ENCODE measurements around the gene SPATS1.

The SPATS1 gene, protein sequence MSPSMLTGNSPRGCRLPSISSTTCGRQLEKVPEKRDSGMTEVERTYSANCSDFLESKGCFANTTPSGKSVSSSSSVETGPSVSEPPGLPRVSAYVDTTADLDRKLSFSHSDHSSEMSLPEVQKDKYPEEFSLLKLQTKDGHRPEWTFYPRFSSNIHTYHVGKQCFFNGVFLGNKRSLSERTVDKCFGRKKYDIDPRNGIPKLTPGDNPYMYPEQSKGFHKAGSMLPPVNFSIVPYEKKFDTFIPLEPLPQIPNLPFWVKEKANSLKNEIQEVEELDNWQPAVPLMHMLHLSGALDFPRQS

GRCh38 chr6:44342489-44342888 is at the start of gene SPATS1:
Gene SPATS1 (plus strand): TSS chr6:44342650. CDS start chr6:44343096, 446 bp downstream.
- DNase-seq (ENCODE audit: low read depth): no peak

GRCh38 chr6:44292661-44293365 is 49.6 kb upstream of the SPATS1 start:
- DNase-seq (ENCODE audit: low read depth): no peak

DNA sequence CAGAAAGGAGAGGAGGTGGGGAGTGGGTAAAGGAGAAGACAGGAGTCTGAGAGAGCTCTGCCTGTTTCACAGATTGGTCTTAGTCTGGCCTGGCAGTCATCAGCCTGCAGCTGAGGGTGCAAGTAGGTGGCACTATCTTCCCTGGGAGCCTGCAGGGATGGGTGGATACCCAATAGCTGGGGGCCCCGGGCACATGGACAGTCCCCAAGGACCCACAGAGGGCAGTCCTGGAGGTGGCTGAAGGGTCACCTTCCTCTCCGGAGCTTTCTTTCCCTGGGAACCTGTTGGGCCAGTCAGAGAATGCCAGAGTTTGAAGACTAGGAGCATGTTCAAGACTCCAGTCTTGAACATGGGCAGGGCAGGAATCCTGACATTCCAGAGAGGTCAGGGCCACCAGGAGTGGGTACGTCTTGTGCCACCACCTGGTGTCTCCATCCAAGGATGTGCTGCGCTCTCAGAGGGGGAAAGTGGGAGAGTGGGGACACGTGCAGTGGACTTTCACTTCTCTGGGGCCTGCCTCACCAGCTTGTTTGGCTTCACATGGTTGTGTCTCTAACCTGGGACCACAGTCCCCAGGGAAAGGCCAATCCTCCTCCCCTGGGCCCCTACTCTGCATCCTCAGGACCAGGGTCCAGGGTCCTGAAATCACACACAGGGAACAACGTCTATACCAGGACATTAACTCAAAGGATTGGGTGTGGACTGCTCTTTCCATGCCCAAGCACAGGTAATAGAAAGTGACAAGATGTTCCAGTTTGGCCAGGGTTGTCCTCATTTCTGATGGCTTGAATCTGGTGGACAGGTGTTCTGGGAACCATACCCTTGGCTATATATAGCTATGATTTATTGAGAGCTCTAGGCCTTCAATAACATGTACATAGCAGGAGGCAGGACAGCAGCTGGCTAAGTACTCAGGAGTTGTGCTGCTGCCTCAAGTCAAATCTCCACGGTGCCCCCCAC is 47.3 kb upstream of the SPATS1 start:
- no peak for DNase-seq (ENCODE audit: low read depth)

GRCh38 chr6:44297063-44298038 is 45.1 kb upstream of the SPATS1 start:
- peak; percentile 24 for DNase-seq (ENCODE audit: low read depth)

DNA sequence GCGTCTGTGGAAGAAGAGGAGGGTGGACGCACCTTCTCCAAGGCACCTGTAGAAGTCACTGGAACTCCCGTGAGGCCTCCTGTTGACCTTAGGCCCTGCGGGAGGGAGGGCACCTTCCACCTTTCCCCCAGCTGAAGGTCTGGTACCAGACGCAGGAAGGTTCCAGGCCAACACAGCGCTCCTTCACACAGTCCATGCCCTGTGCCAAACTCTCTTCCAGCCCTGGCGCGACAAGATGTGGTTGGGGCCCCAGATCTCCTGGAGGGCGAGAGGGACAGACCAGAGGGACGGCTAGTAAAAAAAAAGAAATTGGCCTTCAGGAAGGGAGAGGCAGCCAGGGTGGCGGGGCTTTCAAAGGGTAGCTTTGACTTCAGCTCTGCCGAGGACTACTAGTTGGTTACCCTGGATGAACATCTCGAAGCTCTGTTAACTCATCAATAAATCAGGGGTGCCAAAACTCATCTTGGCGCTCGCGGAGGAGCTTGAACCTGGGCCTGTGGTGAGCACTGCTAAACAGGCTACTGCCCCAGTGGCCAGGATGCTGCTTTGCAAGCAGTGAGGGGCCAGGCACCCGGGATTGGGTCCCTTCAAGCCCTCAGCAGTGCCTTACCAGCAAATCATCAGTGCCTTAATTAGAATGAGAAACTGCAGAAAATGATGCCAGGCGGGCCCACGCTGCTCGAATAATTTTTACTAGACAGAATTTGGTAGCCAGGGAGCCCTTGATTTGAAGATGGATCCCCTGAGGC is 44.2 kb upstream of the SPATS1 start:
- no peak for DNase-seq (ENCODE audit: low read depth)

GRCh38 chr6:44298864-44299263 is 43.6 kb upstream of the SPATS1 start:
- no peak for DNase-seq (ENCODE audit: low read depth)

DNA sequence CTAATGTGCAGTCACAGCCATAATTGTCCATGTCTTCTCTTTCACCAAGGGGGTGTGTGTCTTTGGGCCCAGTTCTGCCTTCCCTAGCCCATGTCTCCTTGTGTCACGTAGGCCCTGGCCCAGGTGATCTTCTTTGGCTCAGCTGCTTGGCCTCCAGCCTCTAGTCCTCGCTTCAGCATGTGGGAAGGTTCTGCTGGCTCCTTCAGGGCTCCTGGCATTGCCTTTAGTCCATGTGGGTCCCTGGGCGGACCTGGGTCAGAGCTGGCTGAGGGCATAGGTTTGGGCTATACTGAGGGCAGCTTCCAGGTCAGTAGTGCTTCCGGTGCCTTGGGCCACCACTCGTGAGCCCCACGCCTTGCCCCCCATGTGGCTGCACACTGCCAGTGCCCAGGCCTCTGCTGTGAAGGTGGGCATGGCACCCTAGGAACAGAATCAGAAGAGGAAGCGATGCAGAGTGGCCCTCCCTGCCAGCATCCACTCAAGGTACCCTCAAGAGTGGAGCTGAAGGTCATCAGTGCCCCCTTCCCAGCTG is 42.1 kb upstream of the SPATS1 start:
- no peak for DNase-seq (ENCODE audit: low read depth)

GRCh38 chr6:44301106-44301505 is 41.3 kb upstream of the SPATS1 start:
- DNase-seq (ENCODE audit: low read depth): no peak

DNA sequence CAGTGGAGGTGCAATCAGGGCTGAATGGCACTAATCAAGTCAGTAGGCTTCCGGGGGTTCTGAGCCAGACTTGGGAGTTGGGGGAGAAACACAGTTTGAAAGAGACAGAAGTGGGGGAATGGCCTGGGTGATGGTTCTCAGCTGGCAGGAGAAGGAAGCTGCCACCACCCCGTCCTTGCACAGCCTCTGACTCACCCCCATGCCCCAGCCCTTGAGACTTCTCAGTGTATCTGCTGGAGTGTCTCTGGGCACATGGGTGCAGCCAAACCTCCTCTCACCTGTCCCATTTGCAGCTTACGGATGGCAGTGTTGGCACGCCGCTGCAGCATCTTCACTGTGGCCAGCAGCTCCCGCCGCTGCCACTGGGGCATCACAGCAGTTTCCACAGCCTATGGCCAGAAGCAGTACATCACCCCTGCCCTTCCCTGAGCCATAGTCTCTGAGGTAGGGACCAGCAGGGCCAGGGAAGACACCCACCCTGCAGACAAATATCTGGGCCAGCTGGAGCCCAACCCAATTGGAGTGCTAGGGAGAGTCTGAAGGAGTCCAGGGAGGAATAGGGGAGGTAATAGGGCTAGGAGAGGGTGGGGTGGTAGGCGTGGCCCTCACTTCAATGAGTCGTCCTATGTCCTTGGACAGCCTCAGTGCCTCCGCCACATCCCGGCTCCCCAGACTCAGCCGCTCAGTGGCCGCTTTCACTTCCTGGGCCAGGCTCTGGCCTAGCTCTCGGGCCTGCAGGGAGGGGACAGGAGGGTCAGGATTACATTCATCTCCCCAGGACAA is 40.5 kb upstream of the SPATS1 start:
- no peak for DNase-seq (ENCODE audit: low read depth)

- DNase-seq (ENCODE audit: low read depth): no peak
Measured at GRCh38 chr6:44302856-44303255, 39.6 kb upstream of the SPATS1 start.

DNA sequence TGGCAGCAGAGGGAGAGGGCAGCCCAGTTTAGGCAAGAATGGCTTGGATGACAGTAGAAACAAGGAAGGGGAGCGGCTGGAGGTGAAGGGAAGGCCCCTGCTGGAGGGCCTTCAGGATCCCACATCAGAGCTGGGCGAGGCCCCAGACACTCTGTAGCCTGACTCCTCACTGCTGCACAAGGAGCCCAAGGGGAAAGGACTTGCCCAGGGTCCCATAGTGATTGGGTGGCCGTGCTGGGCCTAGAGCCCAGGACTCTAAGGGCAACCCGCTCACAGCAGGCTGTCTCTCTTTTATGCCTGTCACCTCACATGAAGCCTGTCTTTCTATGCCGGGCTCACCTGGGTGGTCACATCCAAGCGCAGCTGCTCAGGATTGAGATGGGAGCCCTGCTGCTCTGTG is 38.6 kb upstream of the SPATS1 start:
- no peak for DNase-seq (ENCODE audit: low read depth)

DNA sequence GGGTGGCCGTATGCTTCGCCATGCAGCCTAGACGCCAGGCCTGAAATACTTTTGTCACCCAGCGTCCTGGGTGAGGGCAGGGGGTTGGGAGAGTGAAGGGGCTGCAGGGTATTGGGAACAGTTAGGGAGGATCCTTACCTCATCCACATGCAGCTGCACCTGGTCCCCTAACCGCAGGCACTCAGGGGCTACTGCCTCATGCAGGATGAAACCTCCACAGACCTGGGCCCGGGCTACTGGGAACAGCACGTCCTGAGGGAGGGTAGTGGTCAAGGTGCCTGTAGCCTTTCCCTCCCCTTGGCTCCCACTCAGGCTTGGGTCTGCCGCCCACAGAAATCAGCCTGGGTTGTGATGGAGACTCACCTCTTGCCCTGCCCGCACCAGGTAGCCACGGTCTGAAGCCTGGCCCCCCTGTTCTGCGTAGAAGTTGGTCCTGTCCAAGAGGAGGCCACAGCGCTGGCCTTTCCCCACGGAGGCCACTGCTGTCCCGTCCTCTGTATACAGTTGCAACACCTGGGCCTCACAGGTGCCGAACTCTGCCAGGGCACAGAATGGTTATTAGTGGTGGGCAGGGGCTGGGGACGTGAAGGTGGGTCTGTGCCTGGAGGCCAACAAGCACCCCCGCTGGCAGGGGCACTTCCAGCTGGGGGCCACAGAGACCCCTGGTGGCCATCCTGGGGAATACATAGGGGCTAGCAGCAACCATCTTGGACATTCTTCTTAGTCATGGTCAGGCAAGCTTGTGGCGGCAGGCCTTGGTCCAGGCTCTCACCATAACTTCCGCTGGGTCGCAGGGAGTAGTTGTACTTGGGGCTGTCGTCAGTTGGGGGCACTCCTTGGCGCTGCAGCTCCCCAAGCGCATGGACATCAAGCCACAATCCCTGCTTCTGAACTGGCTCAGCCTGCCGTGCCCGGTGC is 37.9 kb upstream of the SPATS1 start:
- DNase-seq (ENCODE audit: low read depth): no peak

DNA sequence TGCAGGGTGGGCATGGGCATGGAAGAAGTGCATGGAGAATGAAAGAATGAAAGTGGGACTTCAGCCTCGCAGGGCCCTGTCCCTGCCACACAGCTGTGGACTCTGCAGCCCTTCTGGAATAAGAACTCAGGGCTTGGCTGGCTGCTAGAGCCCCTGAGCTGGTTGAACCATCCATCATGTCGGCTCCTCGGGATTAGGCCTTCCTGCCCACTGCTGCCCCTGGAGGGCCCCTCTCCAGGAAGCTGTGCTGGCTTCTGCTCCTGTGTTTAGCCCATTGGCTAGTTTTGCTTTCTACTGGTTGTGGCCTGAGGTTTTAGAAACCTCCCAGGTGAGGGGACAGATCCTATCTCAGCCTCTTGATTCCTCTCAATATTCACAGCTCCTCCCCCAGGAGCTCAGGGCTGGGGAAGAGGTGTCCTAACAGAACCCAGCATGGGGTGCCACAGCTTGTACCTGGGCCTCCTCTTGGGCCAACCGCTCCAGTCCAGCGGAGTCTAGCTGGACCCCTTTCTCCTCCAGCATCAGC is 37.2 kb upstream of the SPATS1 start:
- DNase-seq (ENCODE audit: low read depth): no peak

DNA sequence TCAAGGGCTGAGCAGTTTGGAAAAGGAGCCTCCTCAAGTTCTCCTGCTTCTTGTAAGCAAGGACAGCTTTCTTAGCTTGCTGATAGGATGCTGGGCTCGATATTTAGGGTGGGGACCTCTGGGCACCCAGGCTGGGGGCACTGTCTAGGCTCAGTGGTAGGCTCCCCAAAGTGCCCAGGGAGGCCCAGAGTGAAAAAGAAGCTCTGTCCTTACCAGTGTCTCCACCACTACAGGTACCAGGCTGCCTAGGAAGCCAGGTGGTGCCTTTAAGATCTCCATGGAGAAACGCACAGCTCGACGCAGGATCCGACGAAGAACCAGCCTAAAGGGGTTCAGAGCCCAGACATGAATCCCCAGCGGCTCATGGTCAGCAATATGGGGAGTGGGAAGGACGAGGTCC is 35.7 kb upstream of the SPATS1 start:
- no peak for DNase-seq (ENCODE audit: low read depth)

GRCh38 chr6:44307217-44307616 is 35.2 kb upstream of the SPATS1 start:
- no peak for DNase-seq (ENCODE audit: low read depth)

- DNase-seq (ENCODE audit: low read depth): no peak
Measured at GRCh38 chr6:44309092-44309491, 33.4 kb upstream of the SPATS1 start.

DNA sequence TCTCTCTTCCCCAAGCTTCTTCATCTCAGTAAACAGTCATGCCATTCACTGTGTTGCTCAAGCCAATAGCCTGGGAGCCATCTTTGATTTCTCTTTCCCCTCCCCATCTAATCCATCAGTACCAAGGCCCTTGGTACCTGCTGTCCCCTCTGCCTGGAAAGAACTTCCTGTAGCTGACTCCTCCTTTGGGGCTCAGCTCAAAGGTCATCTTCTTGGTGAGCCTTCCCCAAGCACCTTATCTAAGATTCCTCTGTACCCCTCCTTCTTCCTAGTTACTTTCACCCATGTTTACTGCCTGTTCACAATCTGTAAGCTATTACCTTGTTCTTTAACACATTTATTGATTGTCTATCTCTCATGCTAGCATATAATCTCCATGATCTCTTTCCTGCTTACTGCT is 32.8 kb upstream of the SPATS1 start:
- no peak for DNase-seq (ENCODE audit: low read depth)

DNA sequence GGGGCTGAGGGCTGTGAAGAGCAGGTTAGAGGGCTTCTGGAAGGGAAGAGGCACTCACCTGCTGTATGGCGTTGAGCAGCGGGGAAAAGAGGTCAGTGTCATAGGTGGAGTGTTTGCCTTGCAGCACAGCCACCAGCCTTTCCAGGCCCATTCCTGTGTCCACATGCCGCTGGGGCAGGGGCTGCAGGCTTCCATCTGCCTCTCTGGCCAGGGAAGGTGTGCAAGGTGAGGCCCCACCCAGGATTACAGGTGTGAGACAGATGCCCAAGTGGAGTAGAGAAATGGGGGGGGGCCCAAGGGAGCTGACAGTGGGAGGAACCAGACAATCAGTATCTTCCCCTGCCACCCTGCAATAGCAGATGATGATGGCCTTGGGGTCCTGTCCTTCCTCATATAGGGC is 32.2 kb upstream of the SPATS1 start:
- no peak for DNase-seq (ENCODE audit: low read depth)

Measured in stimulated activated CD8-positive, alpha-beta memory T cell treated with anti-CD3 and anti-CD28 coated beads, Interleukin-15, amount 100 ng/mL, for 24 hours (primary cell).